GM20431 (cell line): ENCODE measurements around the gene LPXN.
"Not testable (repeated sequence)": the region's sequence is repeated elsewhere in the genome, so short reads cannot be mapped to it uniquely, and the experiment has no call there.

Experiments used
- in situ Hi-C: fragments of 300-500 bp; cut with MseI, MboI; formaldehyde crosslinking; loops from one replicate; pipeline ENCODE4 v1.15.0; 2020; ENCODE audit warnings: low sequenced_read_pairs; ENCODE audit not compliant: unreplicated experiment

Gene LPXN

DNA sequence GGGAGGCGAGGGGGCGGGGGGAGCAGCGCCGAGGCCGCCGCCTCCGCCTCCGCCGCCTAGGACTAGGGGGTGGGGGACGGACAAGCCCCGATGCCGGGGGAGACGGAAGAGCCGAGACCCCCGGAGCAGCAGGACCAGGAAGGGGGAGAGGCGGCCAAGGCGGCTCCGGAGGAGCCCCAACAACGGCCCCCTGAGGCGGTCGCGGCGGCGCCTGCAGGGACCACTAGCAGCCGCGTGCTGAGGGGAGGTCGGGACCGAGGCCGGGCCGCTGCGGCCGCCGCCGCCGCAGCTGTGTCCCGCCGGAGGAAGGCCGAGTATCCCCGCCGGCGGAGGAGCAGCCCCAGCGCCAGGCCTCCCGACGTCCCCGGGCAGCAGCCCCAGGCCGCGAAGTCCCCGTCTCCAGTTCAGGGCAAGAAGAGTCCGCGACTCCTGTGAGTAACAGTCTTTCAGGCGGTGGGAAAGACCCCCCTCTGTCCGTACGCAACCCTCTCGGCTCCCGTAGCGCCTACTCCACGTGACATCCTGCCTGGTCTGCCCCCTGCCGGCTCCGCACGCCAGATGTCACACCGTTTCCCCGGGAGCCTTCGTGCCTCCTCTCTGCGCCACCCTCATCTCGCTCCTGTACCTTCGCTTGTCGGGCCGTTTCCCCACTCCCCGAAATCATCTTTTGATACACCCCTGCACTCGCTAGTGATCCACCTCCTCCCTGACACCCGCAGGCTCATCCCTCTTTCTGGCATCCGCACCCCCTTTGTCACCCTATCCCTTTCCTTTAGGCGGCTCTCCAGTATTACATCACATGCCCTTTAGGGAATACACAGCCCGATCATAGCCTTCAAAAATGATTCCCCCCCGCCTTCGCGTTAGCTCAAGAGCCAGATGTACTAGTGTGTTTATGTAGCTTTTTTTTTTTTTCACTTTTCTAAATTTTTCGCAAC lies 3.8 kb upstream of the LPXN start:
- in situ Hi-C loops, result no loop called here

DNA sequence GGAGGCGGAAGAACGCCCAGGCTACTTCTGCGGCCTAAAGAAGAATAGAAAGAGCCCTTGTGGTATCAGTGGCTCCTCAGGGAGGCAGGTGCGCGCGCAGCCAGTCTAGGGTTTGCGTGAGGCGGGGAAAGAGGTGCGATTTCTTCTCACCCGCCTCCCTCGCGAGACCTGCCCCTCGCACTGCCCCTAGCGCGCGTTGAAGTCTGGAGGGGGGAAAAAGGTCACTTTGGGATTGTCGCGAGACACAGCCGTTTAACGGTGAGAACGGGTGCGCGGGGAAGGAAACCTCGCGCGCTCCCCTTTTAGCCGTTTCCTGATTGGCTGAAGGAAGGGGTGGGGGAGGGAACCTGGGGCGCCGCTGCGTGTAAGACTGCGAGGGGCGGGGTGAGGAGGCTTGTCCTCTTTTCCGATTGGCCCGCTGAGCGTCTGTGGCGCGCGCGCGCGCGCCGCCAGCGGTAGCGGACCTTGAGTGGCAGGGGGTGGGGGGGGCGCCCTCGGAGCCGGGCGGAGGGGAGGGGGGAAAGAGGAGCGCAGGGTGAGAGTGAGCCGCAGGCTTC lies 3.1 kb upstream of the LPXN start, which contains the start of gene ZFP91:
ZFP91 (plus strand) TSS at position 429 of the 557 bp plus-strand sequence. CDS start 219 bp downstream, outside the sequence.
- in situ Hi-C loops, result no loop called here

DNA sequence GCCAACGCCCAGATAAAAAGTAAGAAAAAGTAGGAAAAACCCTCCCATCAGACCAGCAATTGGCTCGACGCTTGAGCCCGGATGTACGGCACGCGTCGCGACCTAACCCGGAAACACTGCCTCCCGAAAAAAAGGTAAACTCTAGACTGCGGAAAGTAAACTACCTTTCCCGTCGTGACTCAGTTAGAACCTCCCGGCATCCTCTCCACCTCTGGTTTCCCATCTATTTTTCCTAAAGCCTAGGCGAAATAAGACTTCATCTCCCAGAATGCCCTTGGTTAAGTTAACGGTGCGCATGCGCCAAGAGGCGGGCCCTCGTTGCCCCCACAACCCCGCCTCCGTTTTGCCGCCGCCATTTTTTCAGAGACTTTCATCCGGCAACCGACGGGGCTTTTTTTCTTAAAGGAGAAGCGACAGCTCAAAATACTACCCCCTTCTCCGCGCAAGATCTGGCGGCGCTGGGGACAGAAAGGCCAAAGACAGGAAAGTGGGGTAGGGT lies 2.5 kb upstream of the LPXN start:
- in situ Hi-C loops, result no loop called here

DNA sequence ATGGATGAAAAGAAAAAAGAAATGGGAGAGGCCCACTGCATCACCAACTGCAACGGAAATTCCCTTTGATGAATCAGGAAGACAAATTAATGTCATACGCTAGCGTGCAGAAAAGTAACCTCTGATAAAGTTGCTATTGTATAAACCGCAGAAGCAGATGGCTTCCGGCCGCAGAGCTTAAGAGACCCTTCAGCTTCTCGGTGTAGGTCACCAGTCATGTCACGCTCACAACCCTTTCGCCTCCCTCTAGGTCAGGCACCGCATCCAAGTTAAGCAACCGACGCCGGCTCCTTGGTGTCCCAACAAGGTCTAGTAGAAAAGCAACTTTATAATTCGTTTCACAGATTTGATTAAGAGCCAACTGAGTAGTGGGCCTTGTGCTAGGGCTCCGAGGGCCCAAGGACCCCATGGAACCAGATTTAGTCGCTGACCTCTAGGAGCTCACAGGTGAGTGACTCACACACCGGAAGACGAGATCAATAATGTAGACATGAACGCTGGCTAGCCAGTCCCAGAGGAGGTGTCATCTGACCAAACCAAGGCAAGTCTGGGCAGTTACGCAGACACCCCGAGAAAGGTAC lies 2.0 kb upstream of the LPXN start:
- in situ Hi-C loops, result no loop called here

DNA sequence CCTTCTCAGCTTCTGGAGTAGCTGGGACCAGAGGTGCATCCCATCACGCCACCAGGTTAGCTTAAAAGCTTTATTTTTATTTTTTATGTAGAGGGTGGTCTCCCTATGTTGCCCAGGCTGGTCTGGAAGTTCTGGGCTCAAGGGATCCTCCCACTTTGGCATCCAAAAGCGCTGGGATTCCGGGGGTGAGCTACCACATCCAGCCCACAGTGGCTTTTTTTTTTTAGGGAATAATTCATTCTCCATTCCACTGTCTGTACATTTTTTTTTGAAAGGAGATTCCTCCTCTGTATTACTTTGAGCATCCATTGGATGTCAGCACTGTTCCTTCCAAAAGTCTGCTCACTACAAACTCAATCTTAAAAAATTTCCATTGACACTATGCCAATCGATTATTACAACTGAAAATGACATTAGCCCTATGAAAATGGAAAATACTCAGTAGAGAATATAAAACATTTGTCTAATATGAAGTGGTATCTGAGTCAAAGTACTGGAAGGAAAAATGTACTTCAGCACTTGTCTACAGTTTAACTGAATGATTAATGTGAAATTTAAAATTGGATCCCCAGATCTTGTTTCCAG lies 1.3 kb upstream of the LPXN start:
- in situ Hi-C loops, result no loop called here

DNA sequence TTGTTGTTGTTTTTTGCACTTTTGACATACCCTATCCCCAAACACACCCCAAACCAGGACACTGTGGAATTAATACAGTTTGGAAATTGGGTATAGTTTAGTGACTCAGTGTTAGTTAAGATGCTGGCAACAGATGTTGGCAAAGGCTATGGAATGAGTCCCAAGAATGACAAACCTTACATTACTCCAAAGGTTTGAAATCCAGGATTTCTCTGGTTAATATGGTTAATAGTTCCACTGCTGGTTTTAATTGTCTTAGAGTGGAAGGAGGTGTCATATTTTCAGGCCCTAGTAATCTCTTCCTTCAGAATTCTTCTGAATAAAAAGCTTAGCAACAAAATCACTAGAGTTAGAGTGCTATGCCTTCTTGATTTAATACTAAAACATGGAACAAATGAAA lies 775 bp downstream of the LPXN start:
- in situ Hi-C loops, result no loop called here

DNA sequence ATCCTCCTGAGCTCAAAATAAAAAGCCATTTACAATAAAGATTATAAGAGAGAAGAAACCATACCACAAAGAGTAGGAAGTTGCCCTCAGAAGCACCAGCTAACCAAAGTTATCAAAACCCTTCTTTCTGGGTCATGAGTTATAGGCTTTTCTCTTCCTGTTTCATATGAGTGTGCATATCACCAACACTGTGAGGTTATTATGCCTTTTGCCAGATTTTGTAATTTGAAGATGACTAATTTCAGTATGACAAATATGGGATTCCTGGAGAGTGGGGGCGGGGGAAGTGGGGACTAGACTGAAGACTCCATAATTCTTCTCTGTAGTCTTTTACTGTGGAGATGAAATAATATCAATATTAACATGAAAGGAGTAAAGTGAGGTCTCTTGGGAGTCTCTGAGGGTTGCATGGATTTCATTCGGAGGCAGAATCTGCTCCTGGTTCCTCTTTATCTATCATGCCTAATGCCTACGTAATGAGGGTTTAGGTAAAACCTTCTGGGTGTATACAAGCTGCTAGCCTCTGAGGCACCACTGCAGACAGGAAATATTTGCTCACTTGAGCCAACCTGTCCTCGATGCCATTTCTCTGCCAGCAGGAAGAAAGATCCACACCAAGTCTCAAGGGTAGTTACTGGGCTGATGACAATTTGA lies 2.1 kb downstream of the LPXN start:
- in situ Hi-C loops, result no loop called here

DNA sequence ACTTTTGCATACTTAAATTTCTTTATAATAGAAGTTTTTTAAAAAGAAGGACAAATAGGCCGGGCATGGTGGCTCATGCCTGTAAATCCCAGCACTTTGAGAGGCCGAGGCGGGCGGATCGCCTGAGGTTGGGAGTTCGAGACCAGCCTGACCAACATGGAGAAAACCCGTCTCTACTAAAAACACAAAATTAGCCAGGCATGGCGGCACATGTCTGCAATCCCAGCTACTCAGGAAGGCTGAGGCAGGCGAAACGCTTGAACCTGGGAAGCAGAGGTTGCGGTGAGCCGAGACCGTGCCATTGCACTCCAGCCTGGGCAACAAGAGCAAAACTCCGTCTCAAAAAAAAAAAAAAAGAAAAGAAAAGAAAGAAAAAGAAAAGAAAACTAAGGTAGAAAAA lies 2.8 kb downstream of the LPXN start:
- in situ Hi-C loops, result not testable (repeated sequence)

DNA sequence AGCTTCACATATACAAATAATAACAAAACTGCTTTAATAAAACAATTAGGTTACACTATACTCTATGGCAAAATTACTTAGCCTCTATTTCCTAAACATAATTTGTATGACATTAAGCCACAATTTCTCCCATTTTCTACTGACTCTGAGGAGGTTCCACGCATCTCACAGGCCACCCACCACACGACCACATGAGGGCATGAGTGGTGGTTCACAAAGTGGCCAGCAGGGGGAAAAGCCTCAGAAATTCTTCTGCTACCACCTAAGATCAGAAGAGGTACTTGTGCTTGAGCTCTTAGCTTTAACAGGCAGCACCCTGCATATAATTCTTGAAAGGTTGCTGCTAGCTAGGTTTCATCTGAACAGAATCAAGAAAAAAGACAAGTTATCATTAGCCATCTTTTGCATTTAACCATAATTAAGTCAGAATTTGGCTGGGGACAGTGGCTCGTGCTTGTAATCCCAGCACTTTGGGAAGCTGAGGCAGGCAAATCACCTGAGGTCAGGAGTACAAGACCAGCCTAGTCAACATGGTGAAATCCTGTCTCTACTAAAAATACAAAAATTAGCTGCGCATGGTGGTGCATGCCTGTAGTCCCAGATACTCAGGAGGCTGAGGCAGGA lies 7.7 kb downstream of the LPXN start:
- in situ Hi-C loops, result no loop called here

DNA sequence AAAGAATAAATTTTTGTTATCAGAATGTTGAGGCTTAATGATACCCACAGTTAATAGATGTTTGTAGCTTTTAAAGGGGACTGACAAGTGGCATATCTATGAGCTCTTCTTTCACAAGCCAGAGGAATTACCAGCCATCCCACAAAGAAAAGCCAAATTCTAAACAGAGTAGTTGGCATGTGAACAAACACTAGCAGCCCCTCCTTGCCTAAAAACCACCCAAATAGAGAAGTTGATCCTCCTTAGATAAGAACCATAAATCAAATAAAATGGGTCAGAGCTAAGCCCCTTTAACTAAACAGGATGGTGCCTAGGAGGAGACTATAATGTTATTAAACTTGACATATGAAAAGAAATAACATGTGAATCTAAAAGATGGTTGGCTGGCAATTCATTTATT lies 11.4 kb downstream of the LPXN start:
- in situ Hi-C loops, result no loop called here

DNA sequence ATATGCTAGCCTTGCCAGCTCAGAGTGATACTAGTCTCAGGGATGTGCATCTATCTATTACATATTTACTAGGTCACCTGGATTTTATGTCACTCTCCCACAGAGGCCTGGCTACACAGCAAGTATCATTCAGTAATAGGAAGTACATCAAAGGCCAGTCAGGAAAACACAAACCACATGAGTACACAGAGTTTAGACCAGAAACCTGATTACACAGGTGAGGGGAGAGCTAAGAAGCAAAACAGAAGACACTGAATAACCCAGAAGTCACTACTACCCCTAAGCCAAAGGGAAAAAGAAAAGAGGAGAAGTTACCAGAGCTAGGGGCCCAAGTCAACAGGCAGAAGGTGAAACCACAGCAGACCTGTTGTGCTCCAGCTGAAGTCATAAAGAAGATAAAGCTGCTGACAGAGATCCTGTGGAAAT lies 13.3 kb downstream of the LPXN start:
- in situ Hi-C loops, result no loop called here

DNA sequence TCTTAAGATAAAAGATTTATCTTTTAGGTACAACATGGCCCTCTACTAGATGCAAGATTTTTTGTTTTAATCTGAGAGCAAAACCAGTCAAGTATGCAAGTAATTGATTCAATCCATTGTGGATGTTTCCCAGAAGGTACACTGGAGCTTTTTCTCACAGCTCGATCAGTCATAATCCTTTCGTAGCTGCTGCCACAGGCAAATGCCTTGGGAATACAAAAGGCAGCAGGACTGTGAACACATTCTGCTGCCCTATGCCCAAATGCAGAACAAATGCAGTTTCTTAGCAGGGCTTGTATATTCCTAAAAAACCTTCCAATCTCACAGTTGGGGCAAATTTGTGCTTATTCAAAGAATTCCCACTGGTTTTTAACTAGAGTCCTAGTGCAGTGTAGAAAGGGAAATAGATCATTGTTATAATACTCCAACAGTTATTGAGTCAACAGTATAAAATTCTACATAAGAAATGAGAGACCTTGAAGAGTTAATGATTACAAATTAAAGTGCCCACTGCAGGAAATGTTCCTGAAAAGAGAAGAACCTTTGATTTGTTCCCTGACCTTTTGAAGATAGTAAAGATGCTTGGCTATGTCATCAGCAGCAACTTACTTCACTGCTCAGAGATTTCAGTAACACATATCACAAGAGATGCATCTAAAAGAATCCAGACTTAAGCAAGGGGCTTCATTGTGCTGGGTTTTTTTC lies 14.1 kb downstream of the LPXN start:
- in situ Hi-C loops, result no loop called here

DNA sequence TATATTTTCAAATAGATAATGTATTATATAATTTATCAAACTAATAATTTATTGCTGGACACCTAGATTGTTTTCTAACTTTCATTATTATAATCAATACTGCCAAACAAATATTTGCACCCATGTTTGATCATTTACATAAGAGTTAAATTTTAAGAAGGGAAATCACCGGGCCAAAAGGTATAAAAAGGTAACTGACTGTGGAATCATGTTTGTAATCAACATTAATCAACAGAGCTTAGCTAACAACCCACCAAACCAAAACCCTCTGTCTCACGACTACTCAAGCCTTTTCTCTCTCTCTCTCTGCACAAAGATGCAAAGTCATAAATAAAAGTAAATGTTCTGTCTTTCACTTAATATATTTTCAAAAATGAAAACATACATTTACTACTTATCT lies 14.8 kb downstream of the LPXN start:
- in situ Hi-C loops, result no loop called here

DNA sequence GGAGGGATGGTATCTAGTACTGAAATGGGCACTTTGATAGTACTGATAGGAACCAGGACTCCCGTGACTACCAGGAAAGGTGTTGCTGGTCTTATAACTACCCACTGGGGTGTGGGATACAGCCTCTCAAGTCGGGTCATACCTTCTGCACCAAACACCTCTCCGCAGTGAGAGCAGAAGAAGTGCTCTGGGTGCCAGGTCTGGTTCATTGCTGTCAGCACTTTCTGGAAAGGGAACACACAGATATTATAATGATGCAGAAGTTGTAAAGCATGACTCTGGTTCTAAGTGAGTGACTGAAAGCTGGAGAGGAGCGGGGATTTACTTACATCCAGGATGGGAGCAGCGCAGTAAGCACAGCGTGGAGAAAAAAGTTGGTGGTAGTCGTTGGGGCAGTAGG lies 26.0 kb downstream of the LPXN start:
- in situ Hi-C loops, result no loop called here

DNA sequence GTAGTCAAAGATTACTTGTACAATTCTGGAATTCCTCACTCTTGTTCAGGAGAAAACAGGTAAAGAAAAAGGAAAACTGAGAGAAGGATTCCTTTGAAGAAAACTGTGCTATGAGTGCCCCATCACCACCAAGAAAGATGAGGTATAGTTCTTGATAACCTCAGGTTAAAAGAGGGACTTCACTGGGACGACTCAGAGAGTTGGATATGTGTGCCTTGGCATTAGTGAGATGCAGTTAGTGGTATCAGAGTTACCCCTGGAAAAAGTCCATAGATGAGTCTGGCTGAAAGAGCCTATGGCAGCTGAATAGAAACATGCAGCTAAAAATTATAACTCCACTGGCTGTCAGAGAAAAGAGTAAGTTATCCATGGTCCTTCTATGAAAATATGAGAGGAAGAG lies 28.8 kb downstream of the LPXN start:
- in situ Hi-C loops, result no loop called here

DNA sequence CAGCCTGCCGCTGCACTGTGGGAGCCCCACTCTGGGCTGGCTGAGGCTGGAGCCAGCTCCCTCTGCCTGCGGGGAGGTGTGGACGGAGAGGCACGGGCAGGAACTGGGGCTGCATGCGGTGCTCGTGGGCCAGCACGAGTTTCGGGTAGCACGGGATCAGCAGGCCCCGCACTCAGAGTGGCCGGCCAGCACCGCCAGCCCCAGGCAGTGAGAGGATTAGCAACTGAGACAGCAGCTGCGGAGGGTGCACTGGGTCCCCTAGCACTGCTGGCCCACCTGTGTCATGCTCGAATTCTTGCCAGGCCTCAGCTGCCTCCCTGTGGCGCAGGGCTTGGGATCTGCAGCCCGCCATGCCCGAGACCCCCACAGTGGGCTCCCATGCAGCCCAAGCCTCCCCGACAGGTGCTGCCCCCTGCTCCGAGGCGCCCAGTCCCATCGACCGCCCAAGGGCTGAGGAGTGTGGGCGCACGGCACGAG lies 43.8 kb downstream of the LPXN start:
- in situ Hi-C loops, result no loop called here

DNA sequence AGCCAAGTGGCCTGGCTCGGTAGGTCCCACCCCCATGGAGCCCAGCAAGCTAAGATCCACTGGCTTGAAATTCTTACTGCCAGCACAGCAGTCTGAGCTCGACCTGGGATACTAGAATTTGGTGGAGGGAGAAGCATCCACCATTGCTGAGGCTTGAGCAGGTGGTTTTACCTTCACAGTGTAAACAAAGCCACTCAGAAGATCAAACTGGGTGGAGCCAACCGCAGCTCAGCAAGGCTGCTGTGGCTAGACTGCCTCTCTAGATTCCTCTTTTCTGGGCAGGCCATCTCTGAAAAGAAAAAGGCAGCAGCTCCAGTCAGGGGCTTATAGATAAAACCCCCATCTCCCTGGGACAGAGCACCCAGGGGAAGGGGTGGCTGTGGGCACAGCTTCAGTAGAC lies 45.4 kb downstream of the LPXN start:
- in situ Hi-C loops, result no loop called here

DNA sequence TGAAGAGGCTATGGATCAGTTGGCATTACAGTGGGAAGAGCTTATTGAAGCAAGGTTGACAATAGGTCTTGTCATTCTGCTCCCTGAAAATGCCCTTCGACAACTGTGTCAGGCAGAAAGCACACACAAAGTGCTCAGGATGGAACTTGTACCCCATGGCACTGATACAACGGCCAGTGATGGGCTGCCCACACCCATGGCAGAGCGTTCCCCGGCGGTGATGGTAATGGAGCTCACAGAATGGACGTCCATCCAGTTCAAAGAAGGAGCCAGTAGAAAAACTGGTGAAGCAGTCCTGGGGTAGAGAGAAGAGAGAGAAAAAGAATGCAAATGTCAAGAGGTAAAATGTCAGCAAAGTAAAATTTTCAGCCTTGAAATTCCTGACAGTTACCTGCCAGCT lies 48.2 kb downstream of the LPXN start:
- in situ Hi-C loops, result no loop called here

DNA sequence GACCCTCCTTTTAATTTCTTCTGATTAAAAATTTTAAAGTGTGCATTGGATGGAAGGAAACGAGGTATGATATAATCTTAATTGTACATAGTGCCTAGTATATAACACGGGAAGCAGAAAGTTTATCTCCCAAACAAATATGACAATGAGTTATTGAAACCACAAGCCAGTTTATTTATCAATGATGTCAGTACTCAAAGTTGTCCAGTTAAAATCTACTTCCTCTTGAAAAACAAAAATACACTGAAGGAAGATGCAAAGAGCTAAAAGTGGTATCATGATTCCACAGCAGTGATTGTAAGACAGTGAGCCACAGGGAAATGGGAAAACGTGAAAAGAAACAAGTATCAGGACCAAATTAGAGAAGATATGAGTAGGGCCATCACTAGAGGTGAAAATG lies 48.9 kb downstream of the LPXN start:
- in situ Hi-C loops, result no loop called here
